IPS-NIHi11 (cell line): ENCODE results near the gene TBCEL.
"Not testable (repeated sequence)": the region's sequence is repeated elsewhere in the genome, so short reads cannot be mapped to it uniquely, and the experiment has no call there.

Experiments
- DNase-seq: peaks from one replicate; pipeline ENCODE4 v3.0.0; 2012; ENCODE audit warnings: mixed read lengths, low spot score

TBCEL gene

DNA sequence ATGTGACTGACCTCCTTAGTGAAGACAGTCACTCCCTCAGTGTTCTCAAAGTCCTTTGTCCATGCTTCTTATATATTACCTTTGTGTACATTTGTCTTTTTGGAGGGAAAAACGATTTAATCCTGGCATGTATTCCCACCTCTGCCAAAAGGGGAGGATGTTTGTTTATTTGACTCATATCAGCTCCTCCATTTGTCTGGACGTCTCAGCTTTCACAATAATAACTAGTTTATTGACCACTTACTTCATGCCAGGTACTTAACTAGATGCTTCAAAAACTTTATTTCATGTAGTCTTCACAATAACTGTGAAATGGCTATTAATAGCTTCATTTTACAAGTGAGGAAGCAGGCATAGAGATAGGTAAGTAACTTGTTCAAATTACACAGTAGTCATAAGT, 5.3 kb downstream of the TBCEL start:
- DNase-seq = no peak

DNA sequence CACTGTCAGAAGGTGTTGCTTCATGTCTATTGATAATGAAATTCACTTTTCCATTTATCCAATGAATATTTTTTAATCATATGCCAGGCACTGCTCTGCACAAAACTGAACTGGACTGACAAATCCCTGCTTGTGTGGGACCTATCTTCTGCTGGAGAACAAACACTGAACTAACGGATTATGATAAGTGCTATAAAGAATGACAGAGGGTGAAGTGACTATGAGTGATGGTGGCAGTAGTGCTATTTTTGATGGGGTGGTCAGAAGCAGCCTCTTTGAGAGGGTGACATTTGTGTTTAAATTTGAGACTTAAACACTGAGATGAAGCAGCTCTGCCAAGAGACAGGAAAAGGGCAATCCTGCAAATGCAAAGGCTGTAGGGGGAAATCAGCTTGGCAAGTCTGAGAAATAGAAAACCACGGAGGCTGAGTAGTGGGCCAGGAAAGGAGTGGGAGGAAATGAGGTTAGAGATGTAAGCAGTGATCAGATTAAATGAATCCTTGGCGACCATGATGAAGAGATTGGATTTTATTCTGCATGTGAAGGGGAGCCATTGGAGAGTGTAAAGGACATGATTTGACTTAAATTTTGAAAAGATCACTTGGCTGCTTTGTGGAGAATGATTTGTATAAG, 6.0 kb downstream of the TBCEL start:
- DNase-seq = no peak

DNA sequence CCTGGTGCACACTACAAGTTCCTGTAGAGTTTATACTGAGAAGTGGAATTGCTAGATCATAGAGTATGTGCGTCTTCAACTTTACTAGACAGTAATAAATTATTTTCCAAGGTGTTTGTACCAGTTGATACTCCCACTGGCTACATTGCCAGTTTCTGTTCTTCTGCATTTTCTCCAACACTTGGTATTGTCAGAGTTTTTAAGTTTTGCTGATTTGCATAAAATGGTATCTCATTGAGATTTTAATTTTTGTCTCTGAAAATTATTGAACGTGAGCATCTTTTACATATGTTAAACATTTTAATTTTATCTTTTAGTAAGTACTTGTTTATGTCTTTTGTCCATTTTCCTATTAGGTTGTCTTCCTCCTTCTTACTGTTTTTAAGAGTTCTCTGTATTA, 7.3 kb downstream of the TBCEL start:
- DNase-seq = no peak

DNA sequence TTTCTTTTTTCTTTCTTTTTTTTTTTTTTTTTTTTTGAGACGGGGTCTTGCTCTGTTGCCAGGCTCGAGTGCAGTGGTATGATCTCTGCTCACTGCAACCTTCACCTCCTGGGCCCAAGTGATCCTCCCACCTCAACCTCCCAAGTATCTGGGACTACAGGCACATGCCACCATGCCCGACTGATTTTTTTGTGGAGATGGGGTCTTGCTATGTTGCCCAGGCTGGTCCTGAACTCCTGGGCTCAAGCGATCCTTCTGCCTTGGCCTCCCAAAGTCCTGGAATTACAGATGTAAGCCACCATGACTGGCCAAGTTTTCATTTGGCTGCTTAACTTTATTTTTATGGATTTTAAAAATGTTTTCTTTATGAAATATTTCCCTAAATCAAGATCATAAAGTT, 7.7 kb downstream of the TBCEL start:
- DNase-seq = not testable (repeated sequence)

DNA sequence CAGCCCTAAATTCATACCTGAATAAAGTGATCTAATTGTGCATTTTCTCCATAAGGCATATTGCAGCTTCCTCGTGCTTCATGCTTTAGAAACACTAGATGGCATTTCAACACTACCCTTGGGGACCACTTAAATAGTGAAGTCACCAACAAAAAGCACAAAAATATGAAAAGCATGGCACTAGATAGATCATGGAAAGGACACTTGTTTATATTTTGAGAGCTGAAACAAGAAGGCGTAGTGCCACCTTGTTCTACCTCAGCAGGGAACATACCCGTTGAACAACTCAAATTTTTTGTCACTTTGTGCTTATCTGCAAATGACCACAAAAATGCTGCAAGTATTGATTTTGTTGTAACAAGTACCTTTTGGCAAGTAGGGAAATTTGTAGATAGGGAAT, 8.6 kb downstream of the TBCEL start:
- no peak for DNase-seq

DNA sequence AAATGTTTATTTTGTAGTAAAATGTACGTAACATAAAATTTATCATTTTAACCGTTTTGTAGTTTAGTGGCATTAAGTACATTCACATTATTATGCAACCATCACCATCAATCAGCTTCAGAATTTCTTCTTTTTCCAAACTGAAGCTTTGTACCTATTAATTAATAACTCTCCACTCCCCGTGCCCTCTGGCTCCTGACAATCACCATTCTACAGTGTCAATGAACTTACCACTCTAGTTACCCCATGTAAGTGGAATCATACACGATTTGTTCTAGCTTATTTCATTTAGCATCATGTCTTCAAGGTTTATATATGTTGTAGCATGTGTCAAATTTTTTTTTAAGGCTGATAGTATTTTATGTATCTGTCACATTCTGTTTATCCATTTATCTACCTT, 9.7 kb downstream of the TBCEL start:
- DNase-seq = no peak

DNA sequence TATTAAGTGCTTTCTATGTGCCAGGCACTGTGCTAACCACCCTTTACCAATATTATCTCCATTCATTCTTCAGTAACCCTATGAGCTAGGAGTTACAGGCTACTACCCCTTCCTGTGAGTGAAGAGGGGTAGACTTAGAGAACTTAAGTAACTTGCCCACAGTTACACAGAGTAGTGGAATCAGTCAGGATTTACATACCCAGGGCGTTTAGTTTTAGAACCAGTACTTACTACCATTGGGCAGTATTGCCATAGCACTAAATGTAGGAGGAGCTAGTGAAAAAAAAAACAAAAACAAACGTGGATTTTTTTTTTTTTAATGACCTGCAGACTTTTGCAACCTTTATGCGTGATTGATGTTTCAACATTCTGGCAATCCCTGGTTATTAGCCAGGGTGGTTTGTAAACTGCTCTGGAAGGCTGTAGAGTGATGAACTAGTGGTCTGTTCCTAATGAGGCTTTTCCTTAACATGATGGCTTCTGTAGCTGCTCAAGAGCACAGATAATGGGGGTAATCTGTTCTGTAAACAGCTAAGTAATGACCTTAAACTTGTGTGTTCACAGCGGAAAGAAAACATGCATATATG, 11.4 kb downstream of the TBCEL start:
- DNase-seq = no peak

DNA sequence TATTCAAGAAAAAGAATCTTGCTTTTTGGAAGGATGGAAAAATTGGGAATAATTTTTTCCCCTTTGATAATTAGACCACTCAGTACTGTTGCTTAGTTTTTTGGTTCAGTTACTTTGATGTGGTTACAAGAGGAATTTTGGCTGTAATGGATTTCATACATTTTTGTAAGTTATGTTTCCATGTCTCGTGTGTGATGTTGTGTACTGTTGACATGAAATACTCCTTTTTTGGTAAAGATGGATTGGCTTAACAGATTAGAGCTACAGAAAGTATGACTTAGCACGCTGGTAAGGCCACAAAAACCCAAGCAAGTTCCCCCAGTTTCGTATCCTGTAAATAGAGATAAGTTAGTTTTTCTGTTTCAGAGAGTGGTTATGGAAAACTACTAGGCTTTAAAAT, 11.9 kb downstream of the TBCEL start:
- DNase-seq = no peak

DNA sequence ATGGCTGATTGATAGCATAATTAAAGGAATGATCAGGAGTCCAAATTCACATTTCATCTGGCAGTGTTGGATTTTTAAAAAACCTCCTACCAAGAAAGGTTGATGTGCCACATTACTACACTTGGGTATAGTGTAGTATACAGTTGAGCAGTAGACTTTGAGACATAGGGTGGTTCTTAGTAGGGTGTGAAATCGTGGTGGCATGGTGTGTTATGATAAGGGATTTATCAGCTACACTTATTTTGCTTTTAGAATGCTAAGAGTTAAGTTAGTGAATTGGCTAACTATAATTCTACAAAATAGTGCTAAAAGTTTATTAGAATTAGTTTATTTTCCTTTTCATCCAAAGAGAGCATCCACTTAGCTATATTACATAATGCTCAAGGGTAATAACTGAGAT, 13.1 kb downstream of the TBCEL start:
- no peak for DNase-seq

DNA sequence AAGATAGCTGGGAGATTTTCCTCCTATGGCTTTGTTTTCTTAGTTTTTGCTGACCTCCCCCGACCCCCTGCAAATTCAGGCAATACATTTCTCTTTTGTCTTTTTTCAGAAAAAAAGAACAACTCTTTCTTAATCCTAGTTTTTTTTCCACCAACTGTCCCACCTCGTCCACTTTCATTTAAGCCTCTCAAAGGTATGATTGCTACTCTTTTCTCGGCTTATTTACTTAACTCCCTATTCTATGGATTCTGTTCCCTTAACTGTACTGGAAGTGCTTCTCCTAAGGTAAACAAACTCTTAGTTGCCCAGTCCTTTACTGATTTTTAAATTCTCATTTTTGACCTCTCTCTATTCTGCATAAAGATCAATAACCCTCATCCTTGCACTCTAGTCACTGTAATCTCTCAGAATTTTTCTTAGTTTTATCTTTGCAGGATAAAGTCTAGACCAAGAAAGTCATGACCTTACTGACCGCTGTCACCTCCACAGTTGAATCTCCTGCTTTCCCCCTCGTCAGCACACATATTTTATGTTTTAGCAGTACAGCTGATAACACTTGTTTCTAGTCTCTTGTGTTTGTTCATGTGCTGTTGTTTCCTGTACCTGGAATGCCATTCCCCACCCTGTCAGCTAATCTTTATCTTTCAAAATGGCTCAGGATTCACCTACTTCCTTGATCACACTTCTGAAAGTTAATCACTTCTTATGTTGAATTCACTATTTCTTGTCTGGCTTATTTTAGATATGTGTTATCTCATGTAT, 14.9 kb downstream of the TBCEL start:
- no peak for DNase-seq

DNA sequence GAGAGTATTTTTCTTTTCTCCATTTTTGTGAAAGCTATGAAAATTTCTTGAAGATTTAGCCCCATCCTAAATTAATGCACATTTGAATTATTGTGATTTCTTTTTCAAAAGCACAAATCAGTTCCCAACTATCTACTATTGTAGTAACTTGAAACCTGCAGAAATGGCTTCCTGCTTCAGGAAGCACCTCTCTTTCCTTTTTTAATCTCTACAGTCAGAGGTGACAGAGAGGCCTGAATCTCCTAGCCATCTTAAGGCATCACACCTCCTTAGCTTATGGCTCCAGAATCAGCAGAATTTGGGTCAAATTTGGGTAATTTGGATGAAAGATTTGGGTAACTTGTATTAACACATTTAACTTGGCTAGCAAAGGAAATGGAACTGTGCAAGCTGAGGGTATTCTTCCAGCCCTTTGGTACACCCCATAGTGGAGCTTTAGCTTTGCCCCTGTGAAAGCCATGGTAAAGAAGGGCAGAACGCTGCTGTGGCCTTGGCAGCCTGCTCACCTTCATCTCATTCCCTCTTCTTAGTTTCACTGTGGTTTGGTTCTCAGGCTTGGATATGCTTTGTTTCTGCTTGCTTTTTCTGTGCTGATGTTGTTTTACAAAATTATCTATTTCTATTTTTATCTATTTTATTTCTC, 16.2 kb downstream of the TBCEL start:
- peak; percentile 12 for DNase-seq

DNA sequence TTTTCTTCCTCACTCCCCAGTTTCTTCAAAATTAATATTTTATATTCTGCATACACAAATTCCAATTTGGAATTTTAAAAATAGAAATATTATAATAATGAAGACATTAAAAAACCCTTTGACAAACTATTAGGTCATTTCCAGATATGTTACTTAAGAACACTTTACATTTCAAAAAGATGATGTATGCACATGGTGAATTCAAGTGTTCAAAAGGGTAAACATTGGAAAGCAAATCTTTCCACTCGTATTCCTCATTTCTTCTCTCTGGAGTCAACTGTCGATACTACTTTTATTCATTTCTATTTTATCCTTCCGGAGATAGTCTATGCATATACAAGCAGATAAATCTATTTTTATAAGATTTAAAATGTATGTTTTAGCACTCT, 16.7 kb downstream of the TBCEL start:
- no peak for DNase-seq

DNA sequence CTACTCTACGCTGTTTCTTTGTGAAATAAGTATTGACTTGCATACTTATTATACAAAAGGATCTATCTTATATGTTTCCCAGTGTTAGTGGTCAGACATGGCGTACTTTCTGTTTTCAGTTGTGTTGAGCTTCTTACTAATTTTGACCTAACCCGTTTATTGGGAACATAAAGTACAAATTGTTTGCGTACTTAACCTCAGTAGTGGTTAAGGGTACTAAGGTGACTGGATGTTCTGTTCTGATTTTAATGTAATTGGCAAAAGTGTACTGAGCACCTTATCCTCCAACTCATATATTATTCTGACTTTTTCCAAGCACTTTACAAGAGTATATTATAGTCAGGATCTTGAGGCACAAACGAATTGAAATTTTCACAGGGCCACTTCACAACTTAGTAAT, 17.2 kb downstream of the TBCEL start:
- no peak for DNase-seq

DNA sequence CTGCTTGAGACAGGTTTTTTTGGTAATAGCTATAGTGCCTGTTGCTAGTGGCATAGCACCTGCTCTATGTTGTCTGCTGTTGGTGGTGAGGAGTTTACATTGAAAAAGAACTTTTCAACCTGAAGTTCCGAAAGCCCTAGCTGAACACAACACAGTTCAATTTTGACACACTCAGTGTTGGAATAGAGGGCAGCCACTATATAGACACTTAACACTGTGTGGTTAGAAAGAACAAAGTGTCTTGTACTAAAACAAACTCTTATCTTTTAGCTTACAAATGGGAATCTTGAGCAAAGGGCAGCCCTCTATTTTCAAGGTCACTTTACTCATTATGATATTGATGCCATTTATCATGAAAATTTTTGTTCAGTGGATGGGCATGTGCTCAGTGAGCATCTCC, 18.4 kb downstream of the TBCEL start:
- no peak for DNase-seq

DNA sequence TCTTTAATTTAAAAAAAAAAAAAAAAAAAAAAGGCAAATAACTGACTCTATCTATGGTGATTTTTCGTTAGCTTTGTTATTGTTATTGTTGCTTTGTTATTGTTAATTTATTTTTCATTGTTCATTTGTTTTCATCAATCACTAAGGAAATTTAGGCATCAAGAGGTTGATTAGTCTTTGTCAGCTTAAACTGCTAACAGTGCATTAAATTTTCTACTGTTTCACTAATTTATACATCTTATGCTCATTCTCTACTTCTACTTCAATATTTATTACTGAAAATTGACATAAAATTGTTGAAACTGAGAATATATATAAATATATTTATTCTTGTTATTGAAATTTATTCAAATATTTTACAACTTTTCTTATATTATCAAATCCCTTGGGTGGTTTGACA, 24.0 kb downstream of the TBCEL start:
- no peak for DNase-seq

DNA sequence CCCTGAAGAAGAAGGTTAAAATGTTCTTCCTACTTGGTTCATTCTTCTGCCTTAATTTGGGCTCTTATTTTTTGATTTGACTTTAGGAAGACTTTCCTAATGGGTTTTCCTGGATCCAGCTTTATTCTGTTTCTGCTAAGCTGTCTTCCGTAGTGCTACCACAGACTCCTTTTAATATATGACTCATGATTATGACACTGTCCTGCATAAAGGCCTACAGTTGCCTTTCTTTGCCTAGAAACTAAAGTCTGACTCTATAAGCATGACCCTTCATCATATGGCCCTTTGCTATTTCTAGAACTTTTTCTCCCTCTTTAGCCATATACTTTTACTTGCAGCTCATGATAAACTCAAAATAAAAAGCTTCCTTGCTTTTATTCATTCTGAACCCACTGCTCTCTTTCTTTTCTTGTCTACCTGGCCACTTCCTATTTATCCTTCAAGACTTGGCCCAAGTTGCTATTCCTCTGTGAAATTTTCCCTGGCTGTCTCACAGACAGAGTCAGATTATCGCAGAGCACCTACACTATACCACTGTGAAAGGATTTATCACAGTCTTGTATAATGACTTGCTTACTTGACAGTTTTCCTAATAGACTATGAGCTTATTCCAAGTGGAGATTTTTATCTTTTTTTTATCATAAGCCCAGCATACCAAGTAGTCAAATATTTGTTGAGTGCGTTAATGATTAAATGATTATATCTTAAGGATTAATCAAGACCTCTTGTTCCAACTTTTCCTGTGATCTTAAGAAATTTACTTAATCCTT, 24.7 kb downstream of the TBCEL start:
- DNase-seq = no peak

DNA sequence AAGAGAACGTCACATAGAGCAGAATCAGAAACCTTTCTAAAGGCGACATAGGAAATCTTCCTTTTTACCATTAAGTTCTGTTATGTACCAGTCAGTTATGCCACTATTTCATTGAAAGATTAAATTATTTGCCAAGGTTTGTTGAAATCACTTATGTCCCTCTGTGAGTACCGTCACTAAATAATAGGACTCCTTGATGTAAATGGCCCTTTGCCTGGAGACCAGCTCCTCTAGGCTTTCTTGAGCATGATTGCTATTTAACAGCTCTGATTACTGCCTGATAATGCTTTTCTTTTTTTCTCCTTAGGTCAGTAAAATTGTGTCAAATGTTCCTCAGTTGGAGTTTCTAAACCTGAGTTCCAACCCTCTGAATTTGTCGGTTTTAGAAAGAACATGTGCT, 29.3 kb downstream of the TBCEL start:
- DNase-seq = no peak

DNA sequence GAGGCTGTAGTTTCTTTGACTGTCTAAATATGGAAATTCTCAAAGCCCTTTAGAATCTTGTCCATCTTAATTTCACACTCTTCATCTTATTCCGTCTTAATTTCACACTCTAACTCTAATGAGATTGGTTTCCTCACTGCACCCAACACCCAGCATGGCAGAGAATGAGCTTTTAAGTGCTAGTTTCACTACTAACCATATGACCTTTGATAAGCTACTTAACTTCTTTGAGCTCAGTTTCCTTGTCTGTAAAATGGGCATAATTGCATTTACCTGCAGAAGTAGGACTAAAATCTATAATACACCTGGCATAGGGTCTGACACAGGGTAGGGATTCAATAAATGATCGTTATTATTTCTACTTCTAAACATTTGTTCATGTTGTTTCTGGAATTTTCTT, 30.4 kb downstream of the TBCEL start:
- no peak for DNase-seq

DNA sequence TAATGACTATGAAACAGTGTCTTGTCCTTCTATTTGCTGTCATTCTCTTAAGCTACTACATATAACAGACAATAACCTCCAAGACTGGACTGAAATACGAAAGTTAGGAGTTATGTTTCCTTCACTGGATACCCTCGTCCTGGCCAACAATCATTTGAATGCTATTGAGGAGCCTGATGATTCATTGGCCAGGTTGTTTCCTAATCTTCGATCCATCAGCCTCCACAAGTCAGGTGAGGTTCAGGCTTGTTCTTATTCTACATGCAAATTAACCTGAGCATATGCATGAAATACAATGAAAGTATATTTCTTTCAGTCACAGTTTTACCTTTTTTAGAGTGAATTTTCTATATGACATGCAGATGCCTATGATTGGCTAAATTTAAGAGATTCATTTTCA, 31.2 kb downstream of the TBCEL start:
- no peak for DNase-seq

DNA sequence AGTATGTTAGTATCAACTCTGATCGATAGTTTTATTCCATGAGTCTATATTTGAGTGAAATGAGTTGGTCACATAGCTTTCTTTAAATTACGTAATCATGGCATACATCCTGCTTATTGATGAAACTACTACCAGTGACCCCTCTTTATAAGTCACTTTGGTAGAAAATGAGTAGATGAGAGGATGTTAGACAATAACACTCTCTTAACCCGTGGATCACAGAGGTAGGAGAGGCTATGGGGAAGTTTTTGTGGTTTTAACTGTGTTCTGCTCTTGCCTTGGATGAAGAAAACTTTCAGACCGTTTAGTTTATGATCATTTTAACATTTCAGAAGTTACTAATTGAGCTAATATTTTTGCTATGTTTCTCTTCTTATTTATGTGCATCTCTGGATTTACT, 34.0 kb downstream of the TBCEL start:
- DNase-seq = no peak

DNA sequence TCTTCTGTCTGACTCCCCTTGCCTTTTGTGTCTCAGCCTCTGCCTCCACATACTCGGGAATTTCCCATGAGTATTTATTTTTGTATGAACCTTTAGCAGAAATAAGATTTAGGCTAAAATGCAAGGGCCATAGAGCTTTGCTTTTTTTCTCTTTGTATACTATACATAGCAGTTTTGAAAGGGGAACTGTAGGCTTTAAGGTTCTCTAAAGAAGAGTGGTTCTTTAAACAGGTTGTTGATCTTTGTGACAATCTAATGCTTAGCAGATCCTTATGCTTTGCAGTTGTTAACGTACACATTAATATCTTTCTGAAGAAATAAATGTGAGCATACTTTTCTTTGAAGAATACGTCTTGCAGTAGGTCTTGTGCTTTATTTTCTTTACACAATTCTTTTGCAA, 35.0 kb downstream of the TBCEL start:
- DNase-seq = no peak

DNA sequence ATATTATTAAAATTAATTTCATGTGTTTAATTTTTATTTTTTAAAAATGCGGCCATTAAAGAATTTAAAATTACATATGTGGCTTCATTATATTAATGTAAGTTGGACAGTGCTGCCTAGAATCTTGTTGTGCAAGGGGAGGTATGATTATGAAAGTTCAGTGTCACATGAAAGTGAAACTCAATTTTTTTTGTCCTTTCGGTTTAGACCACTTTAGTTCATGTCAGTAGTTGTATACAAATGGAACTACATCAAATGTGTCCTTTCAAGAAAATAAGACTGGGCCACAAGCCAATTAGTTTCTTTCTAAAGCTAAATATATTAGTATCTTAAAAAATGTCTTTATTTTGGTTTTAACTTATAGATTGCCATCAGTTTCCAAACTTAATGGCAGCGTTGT, 35.7 kb downstream of the TBCEL start:
- no peak for DNase-seq

DNA sequence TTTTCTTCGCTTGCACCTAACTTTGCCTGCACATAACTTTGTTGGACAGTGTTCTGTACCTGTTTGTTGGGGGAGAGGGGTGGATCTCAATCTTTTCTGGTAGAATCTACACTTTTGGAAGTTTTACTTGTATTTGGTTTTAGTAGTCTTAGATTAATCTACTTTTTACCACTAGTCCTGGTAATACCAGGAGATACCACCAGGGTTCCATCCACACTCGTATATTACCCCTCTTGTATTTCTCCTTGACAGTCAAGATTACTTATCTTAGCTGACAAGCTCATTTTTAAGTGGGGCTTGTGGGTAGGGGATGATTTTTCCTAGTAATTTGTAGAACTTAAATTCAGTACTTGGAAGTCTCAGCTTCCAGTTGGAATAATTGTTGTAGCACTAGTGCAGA, 39.8 kb downstream of the TBCEL start:
- DNase-seq = peak; percentile 23
